ENCODE results near the gene GNG2. TPM values are rescaled to one million over a fixed set of nuclear protein-coding genes. Genes with fewer than 3 reads are reported as not detected.

GNG2 gene
- total RNA-seq, 1 experiment from 2014 or later, result 0.33 TPM

- intact Hi-C loops (cut with micrococcal nuclease; ENCODE audit: unreplicated experiment), result no loop called here
These were observed 72.8 kb downstream of the GNG2 start for GRCh38 chr14:51933191-51933590.

GRCh38 chr14:51938137-51938536 is 77.7 kb downstream of the GNG2 start:
- H3K4me2 ChIP-seq, result no peak overlapping the region
- no TSS peak for BruUV-seq (replicated peaks)
- no peak for DNase-seq
- no peaks in the 10 kb centered on the region for H3K9me3 ChIP-seq (ENCODE audit: insufficient read depth, low read depth)
- CTCF ChIA-PET, result no interaction called here
- TF ChIP-seq CTCF (conservative IDR thresholded peaks at IDR 0.05) (no peak), EZH2 (IDR thresholded peaks at IDR 0.05; ENCODE audit: low read depth) (no peak)
- H3K79me2 ChIP-seq (ENCODE audit: low read depth), result no peaks in the 10 kb centered on the region
- POLR2A ChIA-PET (ENCODE audit: unreplicated experiment), result no interaction called here
- H3K27me3 ChIP-seq (ENCODE audit: insufficient read depth, low read depth), result no peaks in the 10 kb centered on the region
- no peaks in the 10 kb centered on the region for H3F3A ChIP-seq (ENCODE audit: insufficient read depth, low read depth)
- no peak overlapping the region for H2AFZ ChIP-seq
- H3K4me3 ChIP-seq, result no peak overlapping the region
- no peaks in the 10 kb centered on the region for H3K9me2 ChIP-seq (ENCODE audit: insufficient read depth)
- no peak overlapping the region for H3K27ac ChIP-seq
- no peaks in the 10 kb centered on the region for H3K36me3 ChIP-seq (ENCODE audit: low read depth)
- intact Hi-C loops (cut with micrococcal nuclease; ENCODE audit: unreplicated experiment), result no loop called here
- no peaks in the 10 kb centered on the region for H4K20me1 ChIP-seq (ENCODE audit: insufficient read depth)
- no peaks in the 10 kb centered on the region for H3K4me1 ChIP-seq (replicated peaks; ENCODE audit: insufficient read depth)

More at GRCh38 chr14:51933191-51933590, 72.8 kb downstream of the GNG2 start:
- DNase-seq, result no peak
- BruUV-seq (replicated peaks), result no TSS peak
- ChIA-PET POLR2A (ENCODE audit: unreplicated experiment) (no interaction called here), CTCF (interaction anchor here (0.6 kb wide), 1 partner anchor 430 kb away, joined by 3 read pairs; no protein-coding TSS in a partner anchor)
- Histone ChIP-seq H3K4me2 (no peak overlapping the region), H3K79me2 (ENCODE audit: low read depth) (no peaks in the 10 kb centered on the region), H3K9me2 (ENCODE audit: insufficient read depth) (no peaks in the 10 kb centered on the region), H3K27me3 (ENCODE audit: insufficient read depth, low read depth) (no peaks in the 10 kb centered on the region), H3F3A (ENCODE audit: insufficient read depth, low read depth) (no peaks in the 10 kb centered on the region), H3K4me3 (no peak overlapping the region), H3K36me3 (ENCODE audit: low read depth) (no peaks in the 10 kb centered on the region), H4K20me1 (ENCODE audit: insufficient read depth) (no peaks in the 10 kb centered on the region), H3K4me1 (replicated peaks; ENCODE audit: insufficient read depth) (no peaks in the 10 kb centered on the region), H3K9me3 (ENCODE audit: insufficient read depth, low read depth) (no peaks in the 10 kb centered on the region), H2AFZ (no peak overlapping the region), H3K27ac (no peak overlapping the region)
- no peak for TF ChIP-seq EZH2 (IDR thresholded peaks at IDR 0.05; ENCODE audit: low read depth)

- no peak overlapping the region for H3K27ac ChIP-seq
- no peaks in the 10 kb centered on the region for H3K4me1 ChIP-seq (replicated peaks; ENCODE audit: insufficient read depth)
- no peaks in the 10 kb centered on the region for H3K36me3 ChIP-seq (ENCODE audit: low read depth)
- no peaks in the 10 kb centered on the region for H3K9me2 ChIP-seq (ENCODE audit: insufficient read depth)
- BruUV-seq (replicated peaks), result no TSS peak
- TF ChIP-seq CTCF (conservative IDR thresholded peaks at IDR 0.05) (no peak), EZH2 (IDR thresholded peaks at IDR 0.05; ENCODE audit: low read depth) (no peak)
- H2AFZ ChIP-seq, result no peak overlapping the region
- H3K79me2 ChIP-seq (ENCODE audit: low read depth), result no peaks in the 10 kb centered on the region
- no peaks in the 10 kb centered on the region for H4K20me1 ChIP-seq (ENCODE audit: insufficient read depth)
- no peaks in the 10 kb centered on the region for H3K9me3 ChIP-seq (ENCODE audit: insufficient read depth, low read depth)
- POLR2A ChIA-PET (ENCODE audit: unreplicated experiment), result no interaction called here
- intact Hi-C loops (cut with micrococcal nuclease; ENCODE audit: unreplicated experiment), result no loop called here
- H3K4me2 ChIP-seq, result no peak overlapping the region
- DNase-seq, result no peak
- H3K27me3 ChIP-seq (ENCODE audit: insufficient read depth, low read depth), result no peaks in the 10 kb centered on the region
- no peaks in the 10 kb centered on the region for H3F3A ChIP-seq (ENCODE audit: insufficient read depth, low read depth)
- H3K4me3 ChIP-seq, result no peak overlapping the region
- CTCF ChIA-PET, result no interaction called here
These were observed 78.4 kb downstream of the GNG2 start for GRCh38 chr14:51938821-51939220.

DNA sequence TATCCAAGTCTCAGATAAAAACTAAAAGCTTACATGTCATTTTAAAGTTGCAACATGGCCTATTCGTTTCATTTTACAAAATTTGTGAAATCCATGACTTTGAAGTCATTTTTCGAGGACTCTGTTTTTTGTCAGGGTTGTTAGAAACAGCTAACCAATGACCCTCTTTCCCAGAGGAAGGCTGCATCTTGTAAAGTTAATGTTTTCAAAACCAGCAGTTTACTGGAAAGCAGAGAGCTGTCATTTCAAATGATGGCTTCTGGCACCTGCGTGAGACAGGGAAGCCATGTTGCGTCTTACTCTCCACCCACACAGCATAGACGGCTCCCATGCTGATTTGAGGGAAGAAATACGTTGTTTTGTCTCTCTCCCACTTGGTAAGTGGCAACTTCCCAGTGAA is 78.8 kb downstream of the GNG2 start:
- intact Hi-C loops (cut with micrococcal nuclease; ENCODE audit: unreplicated experiment), result no loop called here
- TF ChIP-seq EZH2 (IDR thresholded peaks at IDR 0.05; ENCODE audit: low read depth), result no peak
- TF ChIP-seq CTCF (conservative IDR thresholded peaks at IDR 0.05), result no peak
- POLR2A ChIA-PET (ENCODE audit: unreplicated experiment), result no interaction called here
- Histone ChIP-seq H3K9me2 (ENCODE audit: insufficient read depth) (no peaks in the 10 kb centered on the region), H3K9me3 (ENCODE audit: insufficient read depth, low read depth) (no peaks in the 10 kb centered on the region), H3K79me2 (ENCODE audit: low read depth) (no peaks in the 10 kb centered on the region), H3K27ac (no peak overlapping the region), H3F3A (ENCODE audit: insufficient read depth, low read depth) (no peaks in the 10 kb centered on the region), H4K20me1 (ENCODE audit: insufficient read depth) (no peaks in the 10 kb centered on the region), H2AFZ (no peak overlapping the region), H3K4me1 (replicated peaks; ENCODE audit: insufficient read depth) (no peaks in the 10 kb centered on the region), H3K36me3 (ENCODE audit: low read depth) (no peaks in the 10 kb centered on the region), H3K4me3 (no peak overlapping the region), H3K4me2 (no peak overlapping the region), H3K27me3 (ENCODE audit: insufficient read depth, low read depth) (no peaks in the 10 kb centered on the region)
- CTCF ChIA-PET, result no interaction called here
- no peak for DNase-seq
- BruUV-seq (replicated peaks), result no TSS peak

All from PC-9 (cell line).